ENCODE results near the gene LHPP. TPM values are rescaled to one million over a fixed set of nuclear protein-coding genes. Genes with fewer than 3 reads are reported as not detected.
"Not testable (repeated sequence)": the region's sequence is repeated elsewhere in the genome, so short reads cannot be mapped to it uniquely, and the experiment has no call there.

Gene LHPP
- polyA plus RNA-seq, 3 donors: 19.1 to 24.0 (median 20.0) TPM

DNA sequence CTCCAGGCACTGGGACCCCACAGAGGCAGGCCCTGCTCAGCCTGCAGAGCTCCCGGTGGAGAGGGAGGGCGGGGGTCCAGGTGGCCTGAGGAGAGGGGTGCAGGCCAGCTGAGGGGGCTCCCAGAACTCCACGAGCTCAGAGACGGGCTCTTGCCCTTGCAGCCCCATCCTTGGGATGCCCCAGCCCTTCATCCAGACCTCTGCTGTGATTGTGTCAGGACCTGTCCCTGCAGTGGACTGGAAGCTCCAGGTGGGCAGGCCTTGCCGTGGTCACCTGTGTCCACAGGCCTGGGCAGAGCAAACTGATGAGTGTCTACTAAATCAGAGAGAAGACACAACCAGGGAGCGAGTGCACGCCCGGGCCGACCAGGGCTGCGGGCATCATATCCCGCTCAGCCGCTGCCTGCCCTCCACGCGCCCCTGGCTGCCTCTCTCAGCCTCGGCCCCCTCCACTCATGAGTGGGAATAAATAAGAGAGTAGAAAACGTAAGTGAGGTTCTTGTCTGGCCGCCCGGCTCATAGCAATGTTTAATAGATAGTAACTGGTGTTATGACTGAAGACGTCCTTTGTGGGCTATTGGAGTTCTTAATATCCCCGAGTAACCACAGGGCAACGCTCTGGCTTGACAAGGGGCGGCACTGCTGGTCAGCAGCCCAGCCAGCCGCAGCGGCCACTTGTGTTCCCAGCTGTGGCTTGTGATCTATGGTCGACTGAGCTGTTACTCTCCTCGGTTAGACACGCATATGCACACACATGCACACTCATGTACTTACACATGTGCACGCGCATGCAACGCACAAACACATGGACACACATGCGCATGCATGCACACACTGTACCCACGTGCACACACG is 105.6 kb downstream of the LHPP start:
- no peak for DNase-seq (ENCODE audit: low read depth in 3 of 3, low spot score in 2 of 3)

GRCh38 chr10:124568339-124568738 is 106.7 kb downstream of the LHPP start:
- DNase-seq (ENCODE audit: low read depth in 3 of 3, low spot score in 2 of 3): no peak

DNA sequence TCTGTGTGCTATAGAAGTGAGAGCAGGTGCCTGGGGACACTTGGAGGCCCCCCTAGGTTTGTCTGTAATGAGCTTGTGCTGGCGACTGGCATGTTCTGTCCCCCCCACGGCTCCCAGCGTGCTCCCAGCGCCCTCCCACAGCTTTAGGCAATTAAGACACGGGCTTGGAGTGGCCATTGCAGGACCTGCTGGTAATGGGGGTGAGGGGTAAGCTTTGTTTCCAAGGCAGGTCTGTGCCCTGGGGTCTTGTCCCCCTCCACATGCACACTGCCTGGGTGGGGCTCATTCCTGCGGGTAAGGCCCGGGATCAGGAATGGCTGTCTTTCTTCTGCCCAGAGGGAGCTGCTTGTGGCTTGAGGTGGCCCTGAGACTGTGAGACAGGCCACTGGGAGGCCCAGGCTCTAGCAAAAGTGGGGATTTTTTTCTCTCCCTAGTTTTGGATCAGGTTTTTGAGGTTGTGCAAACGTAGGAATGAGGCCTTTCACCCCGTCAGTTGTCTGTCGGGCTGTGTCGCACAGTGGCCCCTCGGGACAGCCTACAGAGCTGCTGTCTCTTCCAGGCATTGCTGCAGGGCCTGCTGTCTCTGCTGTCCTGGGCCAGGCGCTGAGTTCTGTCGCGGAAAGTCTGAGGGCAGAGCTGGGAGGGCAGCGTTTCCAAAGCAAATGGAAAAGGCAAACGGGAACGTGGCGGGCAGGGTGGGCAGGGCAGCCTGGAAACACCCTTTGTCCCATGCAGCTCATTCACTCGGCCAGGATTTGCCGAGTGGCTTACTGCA is 107.4 kb downstream of the LHPP start:
- DNase-seq (ENCODE audit: low read depth in 3 of 3, low spot score in 2 of 3): no peak

DNA sequence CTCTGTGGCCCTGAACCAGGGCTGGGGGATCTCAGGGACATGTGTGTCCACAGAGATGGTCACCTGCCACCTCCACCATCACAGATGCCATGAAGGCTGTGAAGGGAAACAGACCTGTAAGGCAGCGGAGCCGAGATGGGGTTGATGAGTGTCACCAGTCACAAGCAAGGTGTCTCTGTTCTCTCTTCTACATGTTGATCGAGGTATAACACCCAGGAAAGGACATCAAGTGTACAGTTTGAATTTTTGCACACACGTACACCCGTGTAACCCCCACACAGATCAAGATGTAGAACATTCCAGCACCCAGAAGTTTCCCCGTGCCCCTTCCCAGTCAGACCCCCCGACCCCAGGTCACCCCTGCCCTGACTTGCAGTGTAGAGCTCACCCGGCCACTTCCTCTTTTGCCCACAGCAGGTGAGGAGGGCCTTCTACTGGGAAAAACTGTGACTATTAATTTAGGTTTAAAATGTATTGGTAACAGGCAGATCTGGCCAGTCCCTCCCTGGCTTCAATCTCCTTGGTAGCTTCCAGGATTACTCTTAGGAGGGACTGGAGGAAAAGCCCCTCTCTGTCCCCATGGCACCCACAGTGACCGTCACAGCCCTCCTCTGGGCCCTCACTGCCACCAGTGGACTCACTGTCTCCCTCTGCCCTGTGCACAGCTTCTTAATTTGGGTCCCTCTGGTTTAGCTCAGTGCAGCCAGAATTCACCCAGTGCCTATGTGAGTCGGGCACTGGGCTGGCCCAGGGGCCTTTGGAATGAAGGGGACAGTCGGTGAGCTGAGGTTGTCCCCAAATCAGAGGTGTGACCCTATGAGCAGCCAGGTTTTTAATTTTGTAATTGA is 108.2 kb downstream of the LHPP start:
- no peak for DNase-seq (ENCODE audit: low read depth in 3 of 3, low spot score in 2 of 3)

- DNase-seq (ENCODE audit: low read depth in 3 of 3, low spot score in 2 of 3): no peak
Measured at GRCh38 chr10:124570646-124571045, 109.0 kb downstream of the LHPP start.

- no peak for DNase-seq (ENCODE audit: low read depth in 3 of 3, low spot score in 2 of 3)
Measured at GRCh38 chr10:124572751-124573150, 111.1 kb downstream of the LHPP start.

DNA sequence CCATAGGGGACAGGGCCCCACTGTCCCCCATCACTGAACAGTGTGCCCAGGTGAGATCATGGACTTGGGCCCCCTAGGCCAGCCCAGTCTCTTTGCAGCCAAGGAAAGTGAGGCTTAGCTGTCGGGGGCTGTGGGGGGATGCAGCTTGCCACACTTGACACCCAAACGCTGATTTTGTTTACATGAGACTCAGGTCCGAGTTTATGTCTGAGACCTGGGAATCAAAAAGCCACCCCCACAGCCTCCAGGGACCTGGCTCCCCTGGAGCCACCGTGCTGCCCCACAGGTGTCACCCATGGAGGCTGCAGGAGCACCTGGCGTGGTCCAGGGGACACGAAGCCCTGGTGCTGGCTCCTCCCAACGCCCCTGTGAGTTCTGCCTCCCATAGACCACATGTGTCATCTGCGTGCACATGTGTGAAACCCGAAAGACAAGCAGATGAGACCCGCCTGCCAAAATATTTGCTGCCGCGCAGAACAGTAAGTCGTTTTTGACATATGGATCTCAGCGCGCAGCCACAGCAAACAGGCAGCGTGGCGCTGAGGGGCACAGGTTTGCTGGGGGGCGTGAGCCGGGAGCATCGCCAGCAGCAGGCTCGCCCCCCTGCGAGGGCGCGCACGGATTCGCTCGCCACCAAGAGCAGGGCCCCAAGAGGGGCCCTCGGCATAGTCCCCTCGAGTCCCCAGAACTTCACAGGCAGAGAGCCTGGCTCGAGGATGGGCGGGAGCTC is 112.3 kb downstream of the LHPP start:
- no peak for DNase-seq (ENCODE audit: low read depth in 3 of 3, low spot score in 2 of 3)

DNA sequence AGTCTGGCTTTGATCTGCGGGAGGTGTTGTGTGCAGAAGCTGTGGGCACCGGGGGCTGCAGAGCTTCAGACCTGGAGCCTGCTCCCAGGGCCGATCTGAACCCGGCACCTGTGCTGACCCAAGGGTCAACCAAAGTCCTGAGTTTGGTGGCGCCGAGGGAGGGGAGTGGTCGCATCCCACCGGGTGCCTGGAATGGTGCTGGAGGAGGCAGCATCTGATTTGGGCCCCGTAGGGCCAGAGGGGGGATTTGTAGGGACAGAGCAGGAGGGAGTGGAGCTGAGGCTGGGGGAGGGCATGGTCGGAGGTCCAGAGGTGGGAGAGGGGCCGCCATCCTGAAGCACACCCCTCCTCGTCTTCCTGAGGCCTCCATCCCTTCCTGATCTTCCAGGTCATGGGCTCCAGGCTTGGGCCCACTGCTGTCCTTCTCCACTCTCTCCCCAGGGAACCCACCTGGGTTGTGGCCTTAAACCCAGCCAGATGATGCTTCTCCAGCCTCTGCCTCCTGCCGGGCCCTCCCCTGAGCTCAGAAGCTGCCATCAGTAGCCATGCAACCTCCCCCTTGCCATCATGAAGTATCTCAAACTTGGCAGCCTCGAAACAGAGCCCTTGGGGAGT is 112.9 kb downstream of the LHPP start:
- no peak for DNase-seq (ENCODE audit: low read depth in 3 of 3, low spot score in 2 of 3)

- no peak for DNase-seq (ENCODE audit: low read depth in 3 of 3, low spot score in 2 of 3)
Measured at GRCh38 chr10:124575107-124576035, 113.7 kb downstream of the LHPP start.

DNA sequence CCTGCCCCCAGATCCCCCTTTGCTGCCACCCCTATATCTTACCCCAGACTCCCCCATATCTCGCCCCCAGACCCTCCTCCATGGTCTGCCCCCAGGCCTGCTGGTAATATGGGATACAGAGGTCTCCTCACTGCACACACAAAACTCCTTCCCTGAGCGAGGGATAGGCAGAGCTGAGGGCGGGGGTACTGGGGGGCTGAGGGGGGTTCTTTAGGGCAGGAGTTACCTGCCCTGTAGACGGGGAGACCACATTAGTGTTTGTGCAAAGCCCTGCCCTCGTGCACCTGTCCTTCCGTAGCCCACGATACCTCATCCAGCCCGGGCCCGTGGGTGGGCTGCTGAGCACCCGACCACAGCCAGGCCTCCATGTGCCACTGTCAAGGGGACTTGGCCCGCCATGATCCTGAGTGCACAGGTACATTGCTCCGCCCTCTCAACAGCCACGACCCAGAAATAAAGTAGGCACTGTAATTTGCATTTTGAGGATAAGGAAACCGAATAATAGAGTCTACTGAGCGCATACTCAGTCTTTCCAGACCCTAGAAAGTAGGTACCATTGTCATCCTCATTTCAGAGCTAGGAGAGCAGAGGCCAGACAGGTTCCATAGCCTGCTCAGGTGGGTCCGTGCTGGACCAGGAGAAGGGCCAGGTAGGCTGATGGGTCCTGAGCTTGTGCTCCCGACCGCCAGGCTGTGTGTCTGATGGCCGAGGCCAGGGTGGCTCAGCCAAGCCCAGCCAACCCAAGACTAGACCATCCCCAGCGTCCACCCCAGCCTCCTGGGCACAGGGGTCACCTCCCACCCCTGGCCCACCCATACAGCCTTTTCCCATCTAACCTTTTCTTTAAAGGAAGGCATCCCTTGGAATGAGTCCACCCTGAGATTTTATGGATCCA is 115.2 kb downstream of the LHPP start:
- no peak for DNase-seq (ENCODE audit: low read depth in 3 of 3, low spot score in 2 of 3)

- DNase-seq (ENCODE audit: low read depth in 3 of 3, low spot score in 2 of 3): no peak
Measured at GRCh38 chr10:124577651-124578050, 116.0 kb downstream of the LHPP start.

- DNase-seq (ENCODE audit: low read depth in 3 of 3, low spot score in 2 of 3): no peak
Measured at GRCh38 chr10:124578231-124579010, 116.8 kb downstream of the LHPP start.

DNA sequence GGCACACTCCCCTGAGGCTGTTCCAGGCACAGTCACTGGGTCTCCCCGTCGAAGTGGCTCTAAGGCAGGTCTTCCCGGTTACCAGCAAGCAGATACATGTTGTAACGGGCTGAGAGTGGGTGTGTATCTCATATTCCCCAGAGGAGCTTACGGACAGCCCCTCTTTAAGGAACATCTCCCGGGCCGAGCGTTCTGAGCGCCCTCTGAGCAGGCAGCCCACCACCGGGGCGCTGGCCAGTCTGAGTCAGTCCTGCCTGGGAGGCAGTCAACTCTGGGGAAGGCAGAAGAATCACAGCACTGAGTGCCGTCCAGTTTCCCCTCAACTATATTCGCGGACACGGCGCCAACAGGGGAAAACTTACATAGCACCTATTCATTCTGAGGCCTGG is 117.4 kb downstream of the LHPP start:
- DNase-seq (ENCODE audit: low read depth in 3 of 3, low spot score in 2 of 3): no peak

- DNase-seq (ENCODE audit: low read depth in 3 of 3, low spot score in 2 of 3): no peak
Measured at GRCh38 chr10:124586142-124586541, 124.5 kb downstream of the LHPP start.

DNA sequence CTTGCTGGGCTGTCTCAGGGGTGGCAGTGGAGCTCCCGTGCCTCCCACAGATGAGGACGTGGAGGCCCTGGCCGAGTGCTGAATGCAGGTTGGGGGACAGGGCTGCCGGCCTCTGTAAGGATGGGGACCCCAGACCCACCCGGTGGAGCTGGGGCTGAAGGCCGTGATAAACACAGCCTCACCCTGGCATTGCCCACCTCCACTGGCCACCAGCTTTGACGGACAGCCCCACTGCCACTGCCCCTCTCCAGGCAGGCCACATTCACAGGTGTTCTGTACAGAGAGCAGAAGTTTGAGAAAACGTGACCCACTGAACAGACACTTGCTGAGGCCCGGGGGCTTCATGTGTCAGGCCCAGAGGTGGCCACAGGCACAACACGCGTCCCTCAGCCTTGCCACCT is 126.2 kb downstream of the LHPP start:
- DNase-seq (ENCODE audit: low read depth in 3 of 3, low spot score in 2 of 3): no peak

- not testable (repeated sequence) for DNase-seq (ENCODE audit: low read depth in 3 of 3, low spot score in 2 of 3)
Measured at GRCh38 chr10:124588341-124588735, 126.7 kb downstream of the LHPP start.

Data from right renal cortex interstitium (tissue), 3 donors.